NB4 (cell line): ENCODE results near the gene TOP3B.

Source experiments
- DNase-seq: peaks from one replicate; pipeline ENCODE4 v3.0.0; 2010; ENCODE audit warnings: low read depth
- H3K4me3 ChIP-seq: one replicate; pipeline ENCODE4 v1.5.1; 2011; ENCODE audit warnings: mild to moderate bottlenecking, low read depth, low read length, moderate library complexity
- MYC ChIP-seq: IDR thresholded peaks from 2 replicates; pipeline ENCODE4 v1.6.1; 2011; ENCODE audit warnings: low read depth, low read length
- POLR2A ChIP-seq: IDR thresholded peaks from 2 replicates; pipeline ENCODE4 v1.6.1; 2011; ENCODE audit warnings: mild to moderate bottlenecking; ENCODE audit not compliant: insufficient read length; ENCODE audit errors: extremely low read depth
- TF ChIP-seq, protein P1 (sequence below): IDR thresholded peaks from one replicate; pipeline ENCODE4 v1.5.1; 2012; ENCODE audit warnings: low read depth, low read length
- TF ChIP-seq, protein P2 (sequence below): IDR thresholded peaks from 2 replicates; pipeline ENCODE4 v1.6.1; 2011; ENCODE audit warnings: low read depth, low read length

Gene TOP3B

DNA sequence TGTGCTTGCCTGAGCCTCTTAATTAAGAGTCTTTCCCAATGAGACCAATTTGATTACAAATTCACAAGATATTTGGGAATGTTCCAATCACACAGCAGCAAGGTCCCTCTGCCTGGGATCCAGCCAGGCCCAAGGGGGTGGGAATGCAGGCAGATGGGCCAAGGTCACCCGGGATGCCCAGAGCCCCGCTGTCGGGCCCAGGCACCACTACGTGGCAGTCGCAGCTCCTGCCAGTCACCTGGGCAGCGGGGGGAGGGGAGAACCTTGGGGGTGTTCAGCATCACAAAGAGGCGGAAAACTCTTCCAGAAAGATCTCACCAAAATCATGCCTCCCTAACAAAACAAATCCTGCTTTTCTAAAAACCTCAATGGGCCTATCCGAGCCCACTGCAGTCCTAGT is 60.9 kb downstream of the TOP3B start:
- H3K4me3 ChIP-seq = no peak overlapping the region
- DNase-seq = no peak
- TF ChIP-seq, protein P1, sequence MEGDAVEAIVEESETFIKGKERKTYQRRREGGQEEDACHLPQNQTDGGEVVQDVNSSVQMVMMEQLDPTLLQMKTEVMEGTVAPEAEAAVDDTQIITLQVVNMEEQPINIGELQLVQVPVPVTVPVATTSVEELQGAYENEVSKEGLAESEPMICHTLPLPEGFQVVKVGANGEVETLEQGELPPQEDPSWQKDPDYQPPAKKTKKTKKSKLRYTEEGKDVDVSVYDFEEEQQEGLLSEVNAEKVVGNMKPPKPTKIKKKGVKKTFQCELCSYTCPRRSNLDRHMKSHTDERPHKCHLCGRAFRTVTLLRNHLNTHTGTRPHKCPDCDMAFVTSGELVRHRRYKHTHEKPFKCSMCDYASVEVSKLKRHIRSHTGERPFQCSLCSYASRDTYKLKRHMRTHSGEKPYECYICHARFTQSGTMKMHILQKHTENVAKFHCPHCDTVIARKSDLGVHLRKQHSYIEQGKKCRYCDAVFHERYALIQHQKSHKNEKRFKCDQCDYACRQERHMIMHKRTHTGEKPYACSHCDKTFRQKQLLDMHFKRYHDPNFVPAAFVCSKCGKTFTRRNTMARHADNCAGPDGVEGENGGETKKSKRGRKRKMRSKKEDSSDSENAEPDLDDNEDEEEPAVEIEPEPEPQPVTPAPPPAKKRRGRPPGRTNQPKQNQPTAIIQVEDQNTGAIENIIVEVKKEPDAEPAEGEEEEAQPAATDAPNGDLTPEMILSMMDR = no peak
- TF ChIP-seq MYC (no peak), POLR2A (no peak)
- TF ChIP-seq, protein P2, sequence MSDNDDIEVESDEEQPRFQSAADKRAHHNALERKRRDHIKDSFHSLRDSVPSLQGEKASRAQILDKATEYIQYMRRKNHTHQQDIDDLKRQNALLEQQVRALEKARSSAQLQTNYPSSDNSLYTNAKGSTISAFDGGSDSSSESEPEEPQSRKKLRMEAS = no peak

DNA sequence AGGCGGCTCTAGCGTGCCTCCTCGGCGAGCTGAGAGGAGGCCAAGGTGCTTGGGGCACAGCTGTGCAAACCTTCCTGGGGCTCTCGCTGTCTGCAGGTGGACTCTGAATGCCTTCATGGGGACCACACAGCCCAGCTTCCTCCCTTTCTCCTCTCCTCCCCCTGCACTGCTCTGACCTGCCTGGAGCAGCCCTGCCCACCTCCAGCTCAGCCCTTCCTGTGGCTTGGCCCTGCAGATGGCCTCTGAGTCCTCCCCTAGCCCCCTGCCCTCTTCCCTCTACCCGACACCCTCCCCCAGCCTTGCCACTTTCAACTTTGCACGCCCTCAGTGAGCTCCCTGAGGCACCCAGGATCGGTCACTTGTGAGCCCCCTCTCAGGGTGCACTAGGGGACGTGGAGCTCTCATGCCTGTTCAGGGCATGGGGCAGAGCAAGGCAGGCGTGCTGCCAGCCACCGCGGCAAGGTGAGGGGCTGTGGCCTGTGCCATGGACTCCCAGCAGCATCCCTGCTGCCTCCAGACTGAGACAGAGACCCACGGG is 61.3 kb downstream of the TOP3B start:
- H3K4me3 ChIP-seq = no peak overlapping the region
- no peak for DNase-seq

DNA sequence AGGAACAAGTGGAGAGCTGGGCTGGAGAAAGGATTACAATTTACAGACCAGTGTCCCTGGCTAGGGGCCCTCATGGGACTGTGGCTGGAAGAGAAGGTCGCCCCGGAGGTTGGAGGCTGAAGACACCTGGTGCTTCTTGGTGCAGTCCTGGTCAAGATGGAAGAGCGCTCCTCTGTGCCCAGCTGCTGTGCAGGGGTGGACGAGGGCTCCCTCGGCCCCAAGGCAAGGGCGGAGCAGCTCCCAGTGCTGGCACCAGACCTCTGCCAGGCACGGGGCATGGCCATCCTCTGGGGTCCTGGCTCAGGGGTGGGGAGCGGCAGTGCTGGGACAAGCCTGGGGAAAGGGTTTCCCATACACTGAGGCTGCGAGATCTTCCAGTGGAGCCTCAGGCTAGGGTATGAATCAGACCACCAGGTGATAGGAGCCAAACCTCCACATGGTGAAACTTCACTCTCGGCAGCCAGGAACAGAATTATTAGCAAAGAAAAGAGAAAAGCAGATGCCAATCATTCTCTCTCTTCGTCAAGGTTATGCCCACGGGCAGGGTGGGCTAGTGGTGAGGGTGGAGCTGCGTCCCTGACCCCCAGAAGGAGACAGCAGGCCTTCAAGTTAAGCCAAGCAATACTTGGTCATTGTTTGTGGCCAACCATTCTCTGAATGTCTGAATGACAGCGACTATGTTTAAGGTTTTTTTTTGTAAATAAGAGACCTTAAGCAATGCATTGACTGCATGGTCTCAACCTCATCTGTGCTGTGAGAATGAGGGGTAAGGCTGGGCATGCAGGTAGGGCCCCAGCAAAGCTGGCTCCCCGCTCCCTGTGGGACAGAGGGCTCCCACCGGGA is 62.0 kb downstream of the TOP3B start:
- TF ChIP-seq, protein P2 = no peak
- TF ChIP-seq POLR2A (no peak), MYC (no peak)
- TF ChIP-seq, protein P1 = no peak
- no peak overlapping the region for H3K4me3 ChIP-seq
- no peak for DNase-seq

More for the DNA sequence above, 61.3 kb downstream of the TOP3B start:
- no peak for TF ChIP-seq MYC
- no peak for TF ChIP-seq POLR2A
- TF ChIP-seq, protein P2 = no peak
- TF ChIP-seq, protein P1 = no peak

DNA sequence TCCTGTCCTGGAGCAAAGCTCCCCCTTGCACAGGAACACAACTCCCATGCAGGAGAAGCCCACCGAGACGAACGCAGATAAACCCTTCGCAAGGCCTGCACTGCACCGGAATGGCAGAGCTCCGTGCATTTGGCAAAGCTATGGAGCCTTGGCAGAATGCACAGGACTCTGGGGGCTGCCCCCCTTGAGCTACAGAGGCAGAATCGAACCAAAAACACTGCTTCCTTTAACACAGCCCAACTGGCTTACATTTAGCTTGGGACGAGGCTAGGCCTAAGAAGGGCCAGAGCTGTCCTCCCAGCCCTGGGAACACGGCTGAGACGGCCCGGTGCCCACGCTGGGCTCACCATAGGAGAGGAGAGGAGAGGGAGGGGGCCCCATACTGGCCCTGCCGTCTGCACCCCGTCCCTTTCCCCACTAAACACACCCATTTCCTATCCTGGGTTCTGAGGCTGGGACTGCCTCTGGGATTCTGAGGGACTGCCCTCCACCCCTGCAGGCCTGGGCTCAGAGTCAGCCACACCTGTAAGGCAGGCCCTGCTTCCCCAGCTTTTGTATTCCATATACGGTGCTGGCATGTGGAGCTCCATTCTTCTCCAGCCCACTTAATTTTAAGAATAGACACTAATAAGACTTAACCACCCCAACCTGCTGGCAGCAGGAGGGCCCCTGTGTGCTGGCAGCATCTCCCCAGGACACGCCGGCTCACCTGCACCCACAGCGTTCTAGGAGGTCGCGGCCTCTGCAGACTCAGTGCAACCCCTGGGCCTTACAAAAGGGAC is 62.9 kb downstream of the TOP3B start:
- no peak overlapping the region for H3K4me3 ChIP-seq
- no peak for DNase-seq
- TF ChIP-seq POLR2A = no peak
- TF ChIP-seq, protein P2 = no peak
- no peak for TF ChIP-seq MYC

DNA sequence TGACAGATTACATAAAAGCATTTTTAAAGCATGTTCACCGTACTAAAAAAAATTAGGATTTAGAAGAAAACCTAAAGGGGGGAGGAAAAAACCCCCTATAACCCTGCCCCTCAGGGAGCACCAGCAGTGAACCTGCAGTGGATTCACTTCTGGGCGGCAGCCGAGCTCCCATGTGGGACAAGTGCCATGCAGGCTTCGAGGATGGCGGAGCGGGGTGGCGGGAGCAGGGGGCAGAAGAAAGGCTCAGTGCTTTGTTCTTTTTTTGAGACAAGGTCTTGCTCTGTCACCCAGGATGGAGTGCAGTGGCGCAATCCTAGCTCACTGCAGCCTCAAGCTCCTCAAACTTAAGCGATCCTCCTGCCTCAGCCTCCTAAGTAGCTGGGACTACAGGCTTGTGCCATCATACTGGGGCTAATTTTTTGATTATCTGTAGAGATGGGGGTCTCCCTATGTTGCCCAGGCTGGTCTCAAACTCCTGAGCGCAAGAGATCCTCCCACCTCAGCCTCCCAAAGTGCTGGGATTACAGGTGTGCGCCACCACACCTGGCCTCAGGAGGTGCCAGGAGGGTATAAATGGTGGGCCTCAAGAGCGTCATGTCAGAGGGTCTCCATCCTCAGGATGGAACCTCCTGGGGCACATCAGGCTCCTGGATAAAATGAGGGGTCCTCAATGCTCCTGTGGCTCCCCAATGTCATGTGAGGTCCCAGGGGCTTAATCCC is 64.0 kb downstream of the TOP3B start:
- TF ChIP-seq, protein P2 = no peak
- no peak for TF ChIP-seq POLR2A
- TF ChIP-seq MYC = no peak
- TF ChIP-seq, protein P1 = no peak
- H3K4me3 ChIP-seq = no peak overlapping the region
- DNase-seq = no peak
